Stimulated activated naive CD8-positive, alpha-beta T cell treated with anti-CD3 and anti-CD28 coated beads, Interleukin-15, Interleukin-2, amounts not matched to agents 100 ng/mL and 50 ng/mL, for 24 hours (primary cell): ENCODE results near the gene GRID2.

Source experiments
- H3K27ac Mint-ChIP-seq: one replicate; pipeline ENCODE4 v1.8.0; 2021; ENCODE audit warnings: mild to moderate bottlenecking, mixed read lengths
- H3K27me3 Mint-ChIP-seq: one replicate; pipeline ENCODE4 v1.8.0; 2021; ENCODE audit warnings: mixed read lengths
- H3K36me3 Mint-ChIP-seq: one replicate; pipeline ENCODE4 v1.8.0; 2021; ENCODE audit warnings: low read depth, mixed read lengths
- H3K4me1 Mint-ChIP-seq: one replicate; pipeline ENCODE4 v1.8.0; 2021; ENCODE audit warnings: low read depth, mixed read lengths
- H3K4me3 Mint-ChIP-seq: one replicate; pipeline ENCODE4 v1.8.0; 2021; ENCODE audit warnings: mild to moderate bottlenecking, mixed read lengths
- H3K9me3 Mint-ChIP-seq: one replicate; pipeline ENCODE4 v1.8.0; 2021; ENCODE audit warnings: mixed read lengths

The GRID2 gene

GRCh38 chr4:93092765-93093164, 789.0 kb downstream of the GRID2 start:
- H3K4me3 Mint-ChIP-seq: no peak overlapping the region
- no peaks in the 10 kb centered on the region for H3K36me3 Mint-ChIP-seq
- peaks cover 2% of the 10 kb centered on the region for H3K9me3 Mint-ChIP-seq
- no peaks in the 10 kb centered on the region for H3K27me3 Mint-ChIP-seq
- H3K27ac Mint-ChIP-seq: no peak overlapping the region
- no peaks in the 10 kb centered on the region for H3K4me1 Mint-ChIP-seq

- peaks cover 13% of the 10 kb centered on the region for H3K9me3 Mint-ChIP-seq
- no peaks in the 10 kb centered on the region for H3K27me3 Mint-ChIP-seq
- H3K4me3 Mint-ChIP-seq: no peak overlapping the region
- H3K27ac Mint-ChIP-seq: no peak overlapping the region
- H3K4me1 Mint-ChIP-seq: no peaks in the 10 kb centered on the region
- no peaks in the 10 kb centered on the region for H3K36me3 Mint-ChIP-seq
Measured at GRCh38 chr4:93103042-93103441, 799.3 kb downstream of the GRID2 start.

GRCh38 chr4:93116624-93117023, 812.9 kb downstream of the GRID2 start:
- no peak overlapping the region for H3K27ac Mint-ChIP-seq
- no peaks in the 10 kb centered on the region for H3K27me3 Mint-ChIP-seq
- peaks cover 4% of the 10 kb centered on the region for H3K9me3 Mint-ChIP-seq
- H3K4me1 Mint-ChIP-seq: no peaks in the 10 kb centered on the region
- no peaks in the 10 kb centered on the region for H3K36me3 Mint-ChIP-seq
- no peak overlapping the region for H3K4me3 Mint-ChIP-seq

GRCh38 chr4:93127489-93127888, 823.7 kb downstream of the GRID2 start:
- Mint-ChIP-seq H3K27ac (no peak overlapping the region), H3K9me3 (no peaks in the 10 kb centered on the region), H3K4me1 (no peaks in the 10 kb centered on the region), H3K27me3 (no peaks in the 10 kb centered on the region), H3K4me3 (no peak overlapping the region), H3K36me3 (no peaks in the 10 kb centered on the region)

GRCh38 chr4:93132631-93133030, 828.9 kb downstream of the GRID2 start:
- H3K27me3 Mint-ChIP-seq: no peaks in the 10 kb centered on the region
- no peaks in the 10 kb centered on the region for H3K9me3 Mint-ChIP-seq
- H3K27ac Mint-ChIP-seq: no peak overlapping the region
- H3K36me3 Mint-ChIP-seq: no peaks in the 10 kb centered on the region
- no peaks in the 10 kb centered on the region for H3K4me1 Mint-ChIP-seq
- no peak overlapping the region for H3K4me3 Mint-ChIP-seq

- Mint-ChIP-seq H3K4me3 (no peak overlapping the region), H3K27me3 (no peaks in the 10 kb centered on the region), H3K4me1 (no peaks in the 10 kb centered on the region), H3K9me3 (peaks cover 5% of the 10 kb centered on the region), H3K36me3 (no peaks in the 10 kb centered on the region), H3K27ac (no peak overlapping the region)
Measured at GRCh38 chr4:93139118-93139517, 835.4 kb downstream of the GRID2 start.

- no peaks in the 10 kb centered on the region for H3K9me3 Mint-ChIP-seq
- H3K4me3 Mint-ChIP-seq: no peak overlapping the region
- no peaks in the 10 kb centered on the region for H3K4me1 Mint-ChIP-seq
- H3K27ac Mint-ChIP-seq: no peak overlapping the region
- no peaks in the 10 kb centered on the region for H3K36me3 Mint-ChIP-seq
- no peaks in the 10 kb centered on the region for H3K27me3 Mint-ChIP-seq
Measured at GRCh38 chr4:93143902-93144301, 840.1 kb downstream of the GRID2 start.

GRCh38 chr4:93144644-93145043, 840.9 kb downstream of the GRID2 start:
- Mint-ChIP-seq H3K9me3 (no peaks in the 10 kb centered on the region), H3K36me3 (no peaks in the 10 kb centered on the region), H3K27ac (no peak overlapping the region), H3K27me3 (no peaks in the 10 kb centered on the region), H3K4me1 (no peaks in the 10 kb centered on the region), H3K4me3 (no peak overlapping the region)

GRCh38 chr4:93147524-93148212, 843.9 kb downstream of the GRID2 start:
- no peaks in the 10 kb centered on the region for H3K36me3 Mint-ChIP-seq
- H3K27ac Mint-ChIP-seq: no peak overlapping the region
- no peak overlapping the region for H3K4me3 Mint-ChIP-seq
- no peaks in the 10 kb centered on the region for H3K4me1 Mint-ChIP-seq
- no peaks in the 10 kb centered on the region for H3K9me3 Mint-ChIP-seq
- H3K27me3 Mint-ChIP-seq: no peaks in the 10 kb centered on the region

GRCh38 chr4:93152491-93152890, 848.7 kb downstream of the GRID2 start:
- Mint-ChIP-seq H3K9me3 (peaks cover 6% of the 10 kb centered on the region), H3K36me3 (no peaks in the 10 kb centered on the region), H3K4me3 (no peak overlapping the region), H3K4me1 (no peaks in the 10 kb centered on the region), H3K27ac (no peak overlapping the region), H3K27me3 (no peaks in the 10 kb centered on the region)

- Mint-ChIP-seq H3K9me3 (peaks cover 6% of the 10 kb centered on the region), H3K27ac (no peak overlapping the region), H3K27me3 (no peaks in the 10 kb centered on the region), H3K36me3 (no peaks in the 10 kb centered on the region), H3K4me3 (no peak overlapping the region), H3K4me1 (no peaks in the 10 kb centered on the region)
Measured at GRCh38 chr4:93157986-93158385, 854.2 kb downstream of the GRID2 start.

GRCh38 chr4:93168053-93168452, 864.3 kb downstream of the GRID2 start:
- H3K27ac Mint-ChIP-seq: no peak overlapping the region
- H3K9me3 Mint-ChIP-seq: peaks cover 9% of the 10 kb centered on the region
- H3K4me3 Mint-ChIP-seq: no peak overlapping the region
- H3K36me3 Mint-ChIP-seq: no peaks in the 10 kb centered on the region
- no peaks in the 10 kb centered on the region for H3K4me1 Mint-ChIP-seq
- H3K27me3 Mint-ChIP-seq: no peaks in the 10 kb centered on the region

- H3K4me3 Mint-ChIP-seq: no peak overlapping the region
- H3K36me3 Mint-ChIP-seq: no peaks in the 10 kb centered on the region
- H3K4me1 Mint-ChIP-seq: no peaks in the 10 kb centered on the region
- no peaks in the 10 kb centered on the region for H3K27me3 Mint-ChIP-seq
- peaks cover 9% of the 10 kb centered on the region for H3K9me3 Mint-ChIP-seq
- no peak overlapping the region for H3K27ac Mint-ChIP-seq
Measured at GRCh38 chr4:93169966-93170365, 866.2 kb downstream of the GRID2 start.

- Mint-ChIP-seq H3K27ac (no peak overlapping the region), H3K4me3 (no peak overlapping the region), H3K27me3 (no peaks in the 10 kb centered on the region), H3K9me3 (peaks cover 5% of the 10 kb centered on the region), H3K36me3 (no peaks in the 10 kb centered on the region), H3K4me1 (no peaks in the 10 kb centered on the region)
Measured at GRCh38 chr4:93174598-93174997, 870.8 kb downstream of the GRID2 start.

GRCh38 chr4:93178279-93178678, 874.5 kb downstream of the GRID2 start:
- no peaks in the 10 kb centered on the region for H3K27me3 Mint-ChIP-seq
- H3K9me3 Mint-ChIP-seq: peaks cover 7% of the 10 kb centered on the region
- H3K4me3 Mint-ChIP-seq: no peak overlapping the region
- no peaks in the 10 kb centered on the region for H3K36me3 Mint-ChIP-seq
- no peak overlapping the region for H3K27ac Mint-ChIP-seq
- no peaks in the 10 kb centered on the region for H3K4me1 Mint-ChIP-seq

- no peaks in the 10 kb centered on the region for H3K27me3 Mint-ChIP-seq
- H3K36me3 Mint-ChIP-seq: no peaks in the 10 kb centered on the region
- H3K4me1 Mint-ChIP-seq: no peaks in the 10 kb centered on the region
- no peak overlapping the region for H3K4me3 Mint-ChIP-seq
- peaks cover 12% of the 10 kb centered on the region for H3K9me3 Mint-ChIP-seq
- H3K27ac Mint-ChIP-seq: no peak overlapping the region
Measured at GRCh38 chr4:93179044-93179443, 875.3 kb downstream of the GRID2 start.
